Esophagus squamous epithelium (tissue), 4 donors: ENCODE data around the gene RIN3.

ENCODE experiments used
- CTCF ChIP-seq, 6 experiments: fragments of 450-650 bp in 4 of 6; fragments of 200-600 bp in 2 of 6; sonication (generic) in 2 of 6; IDR thresholded peaks; one replicate each; pipeline ENCODE4 v1.5.1; 2016 to 2019; ENCODE audit warnings: antibody characterized with exemption in 6 of 6, mild to moderate bottlenecking in 4 of 6, moderate library complexity in 4 of 6
- POLR2A ChIP-seq, 4 donors: fragments of 450-650 bp; IDR thresholded peaks; one replicate each; pipeline ENCODE4 v1.6.1; 2017; ENCODE audit warnings: antibody characterized with exemption in 4 of 4, mild to moderate bottlenecking in 4 of 4, moderate library complexity in 3 of 4

GRCh38 chr14:92635031-92635430 lies 121.5 kb downstream of the RIN3 start:
- TF ChIP-seq POLR2A (IDR thresholded peaks at IDR 0.05): no peak
- TF ChIP-seq CTCF (IDR thresholded peaks at IDR 0.05): no peak
